H1 (cell line): ENCODE measurements around the gene FGF12. TPM values are rescaled to one million over a fixed set of nuclear protein-coding genes. Genes with fewer than 3 reads are reported as not detected.
A peak's percentile ranks its signal among the peaks of the same experiment; 100 is the strongest.

Experiments
- CTCF ChIA-PET: fragments of 300-600 bp; sonication (Branson Sonifier 250); formaldehyde crosslinking; loops from one replicate; lab custom pipeline; 2021; ENCODE audit not compliant: partially characterized antibody; lab: Charles Lee
- POLR2A ChIA-PET: fragments of 300-600 bp; sonication (Branson Sonifier 250); formaldehyde crosslinking; loops from one replicate; lab custom pipeline; 2021; ENCODE audit warnings: inconsistent platforms; ENCODE audit not compliant: partially characterized antibody; lab: Charles Lee
- DNase-seq, 2 experiments: peaks; one replicate each; pipeline versions ENCODE4 v3.0.0 to v3.0.0-alpha.2; 2010 to 2022; ENCODE audit warnings: low spot score in 2 of 2, low read depth in 1 of 2, mixed read lengths in 1 of 2
- FAIRE-seq: peaks from 2 replicates; lab custom pipeline; 2011; peaks lifted over from hg19 to GRCh38; lab: Jason Lieb, UNC
- H2AFZ ChIP-seq: 2 replicates; pipeline ENCODE4 v1.8.1; 2012; ENCODE audit warnings: low read length, inconsistent platforms
- H2AK5ac ChIP-seq: 2 replicates; pipeline ENCODE4 v1.6.1; 2013; ENCODE audit warnings: low read depth, low read length
- H2BK120ac ChIP-seq: replicated peaks from 2 replicates; pipeline ENCODE3; 2013; ENCODE audit warnings: low read depth, low read length, inconsistent platforms
- H2BK12ac ChIP-seq: 2 replicates; pipeline ENCODE4 v1.6.1; 2013; ENCODE audit warnings: low read depth, low read length
- H2BK15ac ChIP-seq: 2 replicates; pipeline ENCODE4 v1.6.1; 2013; ENCODE audit warnings: low read length
- H2BK20ac ChIP-seq: 2 replicates; pipeline ENCODE4 v1.6.1; 2013; ENCODE audit warnings: low read length
- H2BK5ac ChIP-seq: 2 replicates; pipeline ENCODE4 v1.6.1; 2013; ENCODE audit warnings: low read depth, low read length
- H3K14ac ChIP-seq: 2 replicates; pipeline ENCODE4 v1.6.1; 2013; ENCODE audit warnings: inconsistent platforms; ENCODE audit not compliant: insufficient read length
- H3K18ac ChIP-seq: 2 replicates; pipeline ENCODE4 v1.6.1; 2013; ENCODE audit warnings: low read length; ENCODE audit errors: extremely low read depth
- H3K23ac ChIP-seq: 2 replicates; pipeline ENCODE4 v1.6.1; 2013; ENCODE audit warnings: inconsistent platforms; ENCODE audit not compliant: insufficient read length
- H3K23me2 ChIP-seq: 2 replicates; pipeline ENCODE4 v1.6.1; 2013; ENCODE audit warnings: low read depth, low read length
- H3K27ac ChIP-seq: 2 replicates; pipeline ENCODE4 v1.6.1; 2011; ENCODE audit warnings: low read depth, low read length, inconsistent platforms
- H3K27me3 ChIP-seq, 4 experiments: replicated peaks in 1 of 4; 1 replicate in 1 of 4; 2 replicates in 3 of 4; pipeline versions ENCODE4 v1.6.1 to v1.8.1; 2011 to 2013; ENCODE audit warnings: low read length in 3 of 4, mild to moderate bottlenecking in 3 of 4, inconsistent platforms in 2 of 4, mixed read lengths in 2 of 4, moderate library complexity in 1 of 4; ENCODE audit not compliant: control insufficient read depth in 3 of 4, insufficient read depth in 3 of 4; ENCODE audit errors: extremely low read depth in 1 of 4
- H3K36me3 ChIP-seq, 4 experiments: 2 replicates each; pipeline versions ENCODE4 v1.6.1 to v1.8.1; 2011 to 2013; ENCODE audit warnings: mild to moderate bottlenecking in 4 of 4, low read length in 3 of 4, moderate library complexity in 2 of 4, control low read depth in 1 of 4, inconsistent platforms in 1 of 4; ENCODE audit not compliant: insufficient read depth in 4 of 4, control insufficient read depth in 2 of 4
- H3K4ac ChIP-seq: replicated peaks from 2 replicates; pipeline ENCODE3; 2013; ENCODE audit warnings: low read length, low read depth, mixed read lengths, inconsistent platforms; ENCODE audit not compliant: insufficient read length
- H3K4me1 ChIP-seq, 4 experiments: replicated peaks in 1 of 4; 1 replicate in 1 of 4; 2 replicates in 3 of 4; pipeline versions ENCODE4 v1.6.1 to v1.8.1; 2011 to 2013; ENCODE audit warnings: low read length in 3 of 4, inconsistent platforms in 2 of 4, mixed read lengths in 1 of 4; ENCODE audit not compliant: insufficient read depth in 4 of 4, control insufficient read depth in 3 of 4
- H3K4me2 ChIP-seq, 2 experiments: 2 replicates each; pipeline versions ENCODE4 v1.6.1 to v1.8.1; 2011 to 2013; ENCODE audit warnings: low read depth in 2 of 2, low read length in 2 of 2, control low read depth in 1 of 2, inconsistent platforms in 1 of 2, mild to moderate bottlenecking in 1 of 2; ENCODE audit not compliant: insufficient read depth in 1 of 2
- H3K4me3 ChIP-seq, 4 experiments: fragments of 200-600, 300-600 bp in 1 of 4; sonication (generic), shearing (Covaris generic), sonication (Bioruptor Twin) in 1 of 4; 2 replicates each; pipeline versions ENCODE4 v1.5.1 to v1.8.1; 2011 to 2016; ENCODE audit warnings: low read length in 4 of 4, low read depth in 3 of 4, control low read depth in 2 of 4, inconsistent platforms in 2 of 4, mild to moderate bottlenecking in 2 of 4, mixed read lengths in 1 of 4, moderate library complexity in 1 of 4; ENCODE audit not compliant: insufficient read depth in 2 of 4; ENCODE audit errors: extremely low read depth in 1 of 4
- H3K56ac ChIP-seq: replicated peaks from 2 replicates; pipeline ENCODE3; 2013; ENCODE audit warnings: low read depth, mild to moderate bottlenecking, mixed read lengths, low read length, inconsistent platforms; ENCODE audit not compliant: insufficient read length
- H3K79me1 ChIP-seq: 2 replicates; pipeline ENCODE4 v1.6.1; 2013; ENCODE audit warnings: low read depth, low read length, control low read depth
- H3K79me2 ChIP-seq, 2 experiments: 2 replicates each; pipeline versions ENCODE4 v1.6.1 to v1.8.1; 2012 to 2013; ENCODE audit warnings: low read length in 2 of 2, mild to moderate bottlenecking in 2 of 2, inconsistent platforms in 1 of 2; ENCODE audit not compliant: insufficient read depth in 2 of 2, control insufficient read depth in 1 of 2
- H3K9ac ChIP-seq, 4 experiments: replicated peaks in 1 of 4; 1 replicate in 1 of 4; 2 replicates in 3 of 4; pipeline versions ENCODE4 v1.6.1 to v1.8.1; 2011 to 2013; ENCODE audit warnings: low read depth in 3 of 4, low read length in 3 of 4, control low read depth in 2 of 4, mild to moderate bottlenecking in 2 of 4, moderate library complexity in 2 of 4, inconsistent platforms in 1 of 4; ENCODE audit errors: extremely low read depth in 1 of 4
- H3K9me3 ChIP-seq, 2 experiments: 2 replicates each; pipeline versions ENCODE4 v1.6.1 to v1.8.1; 2012 to 2013; ENCODE audit warnings: mild to moderate bottlenecking in 2 of 2, moderate library complexity in 2 of 2, control low read depth in 1 of 2, inconsistent platforms in 1 of 2, low read depth in 1 of 2, low read length in 1 of 2, mixed read lengths in 1 of 2; ENCODE audit not compliant: insufficient read depth in 2 of 2
- H4K20me1 ChIP-seq, 2 experiments: replicated peaks in 1 of 2; 2 replicates each; pipeline versions ENCODE3 to v1.8.1; 2011 to 2013; ENCODE audit warnings: inconsistent platforms in 2 of 2, low read length in 2 of 2, mild to moderate bottlenecking in 1 of 2; ENCODE audit not compliant: insufficient read depth in 2 of 2, control insufficient read depth in 1 of 2
- H4K5ac ChIP-seq: 2 replicates; pipeline ENCODE4 v1.6.1; 2013; ENCODE audit warnings: low read length, low read depth, mixed read lengths, inconsistent platforms; ENCODE audit not compliant: insufficient read length
- H4K8ac ChIP-seq: 2 replicates; pipeline ENCODE4 v1.8.0; 2013; ENCODE audit warnings: mild to moderate bottlenecking, moderate library complexity, low read length, inconsistent platforms; ENCODE audit not compliant: insufficient read depth; ENCODE audit errors: extremely low read depth
- H4K91ac ChIP-seq: replicated peaks from 2 replicates; pipeline ENCODE3; 2013; ENCODE audit warnings: low read length, mixed read lengths, inconsistent platforms; ENCODE audit not compliant: insufficient read length
- ATF2 ChIP-seq: IDR thresholded peaks from 2 replicates; pipeline ENCODE4 v1.6.1; 2012; ENCODE audit warnings: low read length, inconsistent platforms
- CREB1 ChIP-seq: IDR thresholded peaks from 2 replicates; pipeline ENCODE4 v1.6.1; 2012; ENCODE audit warnings: inconsistent platforms
- EGR1 ChIP-seq: IDR thresholded peaks from 2 replicates; pipeline ENCODE4 v1.6.1; 2011; ENCODE audit warnings: low read depth, low read length, borderline replicate concordance
- HDAC2 ChIP-seq, 2 experiments: fragments of 300-600 bp in 1 of 2; sonication (generic) in 1 of 2; IDR thresholded peaks; 2 replicates each; pipeline ENCODE4 v1.6.1; 2011 to 2012; ENCODE audit warnings: low read depth in 2 of 2, low read length in 2 of 2, mild to moderate bottlenecking in 2 of 2, moderate library complexity in 2 of 2, borderline replicate concordance in 1 of 2, inconsistent platforms in 1 of 2
- KDM4A ChIP-seq: IDR thresholded peaks from one replicate; pipeline ENCODE4 v1.7.1; 2012; ENCODE audit warnings: low read depth, mild to moderate bottlenecking, moderate library complexity, low read length, inconsistent platforms; ENCODE audit not compliant: severe bottlenecking
- NRF1 ChIP-seq: IDR thresholded peaks from 2 replicates; pipeline ENCODE4 v1.6.1; 2011; ENCODE audit warnings: mild to moderate bottlenecking, low read depth, low read length, improper control_type of control experiment
- POLR2A ChIP-seq, 2 experiments: IDR thresholded peaks; 1 replicate in 1 of 2; 2 replicates in 1 of 2; pipeline ENCODE4 v1.6.1; 2011; ENCODE audit warnings: low read depth in 2 of 2, low read length in 2 of 2, mild to moderate bottlenecking in 2 of 2; ENCODE audit errors: control extremely low read depth in 1 of 2
- RBBP5 ChIP-seq: IDR thresholded peaks from 2 replicates; pipeline ENCODE4 v1.7.1; 2012; ENCODE audit warnings: low read depth, mild to moderate bottlenecking, inconsistent platforms, low read length, moderate library complexity, borderline replicate concordance
- RNF2 ChIP-seq: fragments of 200-900, 300-1000 bp; sonication (generic); IDR thresholded peaks from 2 replicates; pipeline ENCODE4 v1.7.1; 2016; ENCODE audit warnings: borderline replicate concordance, low read depth, mild to moderate bottlenecking, antibody characterized with exemption, low read length; ENCODE audit not compliant: poor library complexity, severe bottlenecking; ENCODE audit errors: missing control alignments
- SAP30 ChIP-seq: fragments of 300-600 bp; sonication (generic); IDR thresholded peaks from 2 replicates; pipeline ENCODE4 v1.7.1; 2012; ENCODE audit warnings: low read length, moderate library complexity, mild to moderate bottlenecking, inconsistent platforms; ENCODE audit not compliant: insufficient read depth, insufficient replicate concordance
- TCF12 ChIP-seq: IDR thresholded peaks from 2 replicates; pipeline ENCODE4 v1.6.1; 2011; ENCODE audit warnings: low read depth, mild to moderate bottlenecking, low read length
- ZNF274 ChIP-seq: IDR thresholded peaks from 2 replicates; pipeline ENCODE4 v1.7.0; 2012; ENCODE audit warnings: low read length, borderline replicate concordance; ENCODE audit errors: extremely low read depth
- polyA plus RNA-seq, 7 experiments: library from polyadenylated mRNA; depleted of rRNA in 3 of 7; stranded (reverse) in 5 of 7; unstranded in 2 of 7; fragments of >200 nt in 5 of 7; fragments of 200-250 nt in 2 of 7; gene quantifications; 1 replicate in 5 of 7; 2 replicates in 1 of 7; 4 replicates in 1 of 7; pipeline versions ENCODE4 v1.2.1 to v1.2.3, GENCODE V29; 2011 to 2013; ENCODE audit warnings: missing spikeins in 2 of 7, mixed read lengths in 2 of 7
- total RNA-seq: library from RNA; stranded (reverse); fragmentation: NEBNext Ultra II Directional; extraction: Animal tissue kit (Norgen Biotek cat#: 25700); gene quantifications from 2 replicates; pipeline ENCODE4 v1.2.1, GENCODE V29; 2021

FGF12 gene
- total and polyA plus RNA-seq, 2 of the 8 experiments (the other 6 are each of a cell fraction or from before 2014, with no cell fraction given) = 4.1 to 16.6 TPM

GRCh38 chr3:192700885-192701284 is 26.5 kb downstream of the FGF12 start:
- H3K18ac ChIP-seq = no peak overlapping the region
- H3K9me3 ChIP-seq = no peaks in the 10 kb centered on the region
- no peak overlapping the region for H3K14ac ChIP-seq
- no peaks in the 10 kb centered on the region; the same call in 1 of the 2 replicates for H3K23me2 ChIP-seq
- peak overlapping the region; percentile 24; the same call in 1 of the 2 replicates for H2BK20ac ChIP-seq
- no peak overlapping the region for H2AFZ ChIP-seq
- H3K27ac ChIP-seq = no peak overlapping the region
- peak overlapping the region in 1 of 2 experiments; percentile 22; a peak in 1 of 4 replicates for H3K4me2 ChIP-seq
- no peak overlapping the region for H2AK5ac ChIP-seq
- no peak overlapping the region for H3K9ac ChIP-seq
- H3K23ac ChIP-seq = no peak overlapping the region
- no peak overlapping the region for H4K8ac ChIP-seq
- FAIRE-seq (peak; percentile 50), DNase-seq (no peak)
- H3K56ac ChIP-seq = no peak overlapping the region
- ChIA-PET CTCF (no interaction called here), POLR2A (no interaction called here)
- H2BK15ac ChIP-seq = no peak overlapping the region
- no peaks in the 10 kb centered on the region for H4K20me1 ChIP-seq
- H4K91ac ChIP-seq = peak overlapping the region; percentile 78
- no peaks in the 10 kb centered on the region for H3K27me3 ChIP-seq
- H3K4me1 ChIP-seq = peaks cover 0 to 10% (median 2%) of the 10 kb centered on the region in 4 experiments; a peak in 3 of 7 replicates
- H3K36me3 ChIP-seq = no peaks in the 10 kb centered on the region
- H4K5ac ChIP-seq = no peak overlapping the region
- no peak overlapping the region for H3K4me3 ChIP-seq
- no peaks in the 10 kb centered on the region for H3K79me1 ChIP-seq
- no peak overlapping the region for H3K4ac ChIP-seq
- no peaks in the 10 kb centered on the region for H3K79me2 ChIP-seq
- no peak overlapping the region for H2BK120ac ChIP-seq
- H2BK12ac ChIP-seq = no peak overlapping the region
- H2BK5ac ChIP-seq = no peak overlapping the region
- TF ChIP-seq SAP30 (no peak), POLR2A (IDR thresholded peaks at IDR 0.05; ENCODE audit: control extremely low read depth in 1 of 2, low read depth in 2 of 2, low read length in 2 of 2) (no peak), ATF2 (no peak), NRF1 (no peak), HDAC2 (IDR thresholded peaks at IDR 0.05; ENCODE audit: borderline replicate concordance in 1 of 2, low read depth in 2 of 2, low read length in 2 of 2) (no peak), TCF12 (no peak), RBBP5 (no peak), RNF2 (no peak), ZNF274 (no peak), CREB1 (no peak), KDM4A (no peak), EGR1 (no peak)
